ENCODE results near the gene HYAL4. TPM values are rescaled to one million over a fixed set of nuclear protein-coding genes. Genes with fewer than 3 reads are reported as not detected.
"Not testable (repeated sequence)": the region's sequence is repeated elsewhere in the genome, so short reads cannot be mapped to it uniquely, and the experiment has no call there.

HYAL4 gene
- polyA plus RNA-seq, 3 donors = not detected

DNA sequence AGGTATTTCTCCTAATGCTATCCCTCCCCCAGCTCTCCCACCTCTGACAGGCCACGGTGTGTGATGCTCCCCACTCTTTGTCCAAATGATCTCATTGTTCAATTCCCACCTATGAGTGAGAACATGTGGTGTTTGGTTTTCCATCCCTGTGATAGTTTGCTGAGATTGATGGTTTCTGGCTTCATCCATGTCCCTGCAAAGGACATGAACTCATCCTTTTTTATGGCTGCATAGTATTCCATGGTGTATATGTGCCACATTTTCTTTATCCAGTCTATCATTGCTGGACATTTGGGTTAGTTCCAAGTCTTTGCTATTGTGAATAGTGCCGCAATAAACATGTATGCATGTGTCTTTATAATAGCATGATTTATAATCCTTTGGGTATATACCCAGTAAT is 5.9 kb upstream of the HYAL4 start:
- WGBS, 3 donors = 94 to 98% (median 96%) methylated on average over 2 of the region's 2 CpGs
- not testable (repeated sequence) for H3K27ac ChIP-seq (ENCODE audit: low read depth, low read length)

DNA sequence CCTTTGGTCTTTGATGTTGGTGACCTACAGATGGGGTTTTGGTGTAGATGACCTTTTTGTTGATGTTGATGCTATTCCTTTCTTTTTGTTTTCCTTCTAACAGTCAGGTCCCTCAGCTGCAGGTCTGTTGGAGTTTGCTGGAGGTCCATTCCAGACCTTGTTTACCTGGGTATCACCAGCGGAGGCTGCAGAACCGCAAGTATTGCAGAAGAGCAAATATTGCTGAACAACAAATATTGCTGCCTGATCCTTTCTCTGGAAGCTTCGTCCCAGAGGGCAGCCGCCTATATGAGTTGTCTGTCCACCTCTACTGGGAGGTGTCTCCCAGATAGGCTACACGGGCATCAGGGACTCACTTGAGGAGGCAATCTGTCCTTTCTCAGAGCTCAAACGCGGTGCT is 827 bp upstream of the HYAL4 start:
- 89 to 96% (median 95%) methylated on average over 7 of the region's 7 CpGs for WGBS, 3 donors
- H3K27ac ChIP-seq (ENCODE audit: low read depth, low read length) = not testable (repeated sequence)

DNA sequence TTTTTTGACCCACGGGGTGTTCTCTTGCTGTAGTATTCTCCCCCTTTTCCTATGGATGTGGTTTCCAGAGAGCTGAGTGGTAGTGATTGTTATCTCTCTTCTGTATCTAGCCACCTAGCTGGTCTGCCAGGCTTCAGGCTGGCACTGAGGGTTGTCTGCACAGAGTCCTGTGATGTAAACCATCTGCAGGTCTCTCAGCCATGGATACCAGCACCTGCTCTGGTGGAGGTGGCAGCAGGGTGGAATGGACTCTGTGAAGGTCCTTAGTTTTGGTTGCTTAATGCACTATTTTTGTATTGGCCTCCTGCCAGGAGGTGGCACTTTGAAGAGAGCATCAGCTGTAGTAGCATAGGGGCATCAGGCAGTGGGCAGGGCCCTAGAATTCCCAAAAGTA is 851 bp downstream of the HYAL4 start:
- no peak overlapping the region for H3K27ac ChIP-seq (ENCODE audit: low read depth, low read length)
- WGBS, 3 donors = 36 to 72% (median 63%) methylated on average over 1 of the region's 1 CpG

DNA sequence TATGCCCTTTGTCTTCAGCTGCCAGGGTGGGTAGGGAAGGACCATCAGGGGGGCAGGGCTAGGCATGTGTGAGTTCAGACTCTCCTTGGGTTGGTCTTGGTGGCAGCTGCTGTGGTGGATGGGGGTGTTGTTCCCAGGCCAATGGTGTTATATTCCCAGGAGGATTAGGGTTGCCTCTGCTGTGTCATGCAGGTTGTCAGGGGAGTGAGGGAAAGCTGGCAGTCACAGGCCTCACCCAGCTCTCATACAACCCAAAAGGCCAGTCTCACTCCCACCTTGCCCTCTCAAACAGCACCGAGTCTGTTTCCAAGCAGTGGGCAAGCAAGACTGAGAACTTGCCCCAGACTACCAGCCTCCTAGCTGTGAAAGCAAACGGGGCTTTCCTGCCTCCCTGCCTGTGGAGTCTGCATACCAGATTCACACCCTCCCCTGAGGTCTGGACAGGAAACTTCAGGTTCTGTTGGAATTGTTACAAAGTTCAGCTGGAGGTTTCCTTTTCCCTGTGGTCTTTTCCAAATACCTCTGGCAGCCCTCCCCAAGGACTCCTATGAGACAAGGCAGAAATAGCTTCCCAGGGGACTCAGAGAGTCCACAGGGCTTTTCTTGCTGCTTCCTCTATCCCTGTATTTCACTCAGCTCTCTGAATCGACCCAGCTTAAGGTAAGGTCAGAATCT is 1.4 kb downstream of the HYAL4 start:
- no peak overlapping the region for H3K27ac ChIP-seq (ENCODE audit: low read depth, low read length)
- WGBS, 3 donors = 27 to 61% (median 40%) methylated on average over 3 of the region's 3 CpGs

DNA sequence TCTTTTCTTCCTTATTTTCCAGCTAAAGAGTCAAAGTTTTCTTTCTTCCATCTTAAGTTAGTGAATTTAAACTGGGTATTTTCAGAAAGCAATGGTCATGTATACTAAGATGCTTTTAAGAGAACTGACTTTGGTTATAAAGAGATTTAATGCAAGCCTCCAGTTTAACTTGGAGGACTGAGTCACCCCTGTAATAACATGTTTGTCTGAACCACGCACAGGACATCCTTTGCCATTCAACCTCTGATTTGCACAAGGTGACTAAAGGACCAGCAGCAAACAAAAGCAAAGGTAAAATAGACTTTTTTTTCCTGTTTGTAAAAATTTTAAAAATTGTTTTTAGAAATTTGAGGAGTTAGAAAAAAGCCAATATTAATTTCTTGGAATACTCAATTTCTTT is 2.9 kb downstream of the HYAL4 start:
- WGBS, 3 donors = 82 to 90% (median 83%) methylated on average over 1 of the region's 1 CpG
- no peak overlapping the region for H3K27ac ChIP-seq (ENCODE audit: low read depth, low read length)

DNA sequence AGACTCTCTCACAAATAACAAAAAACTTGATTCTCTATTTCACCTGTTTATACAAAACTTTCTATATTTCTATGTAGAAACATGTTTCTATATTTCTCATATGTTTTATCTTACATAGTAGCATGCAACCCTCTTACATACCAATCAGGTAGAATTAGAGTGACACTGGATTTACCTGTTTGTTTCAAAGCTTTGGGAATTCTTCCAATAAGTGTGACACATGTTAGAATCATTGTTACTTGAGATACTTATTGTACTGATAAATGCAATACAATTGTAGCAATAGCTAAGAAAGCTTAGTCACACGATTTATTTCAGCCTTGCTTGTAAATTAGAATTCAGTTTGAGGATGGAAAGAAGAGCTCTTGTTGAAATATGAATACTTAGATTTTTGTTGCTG is 4.9 kb downstream of the HYAL4 start:
- WGBS, 3 donors = 83 to 86% (median 85%) methylated on average over 1 of the region's 1 CpG
- no peak overlapping the region for H3K27ac ChIP-seq (ENCODE audit: low read depth, low read length)

DNA sequence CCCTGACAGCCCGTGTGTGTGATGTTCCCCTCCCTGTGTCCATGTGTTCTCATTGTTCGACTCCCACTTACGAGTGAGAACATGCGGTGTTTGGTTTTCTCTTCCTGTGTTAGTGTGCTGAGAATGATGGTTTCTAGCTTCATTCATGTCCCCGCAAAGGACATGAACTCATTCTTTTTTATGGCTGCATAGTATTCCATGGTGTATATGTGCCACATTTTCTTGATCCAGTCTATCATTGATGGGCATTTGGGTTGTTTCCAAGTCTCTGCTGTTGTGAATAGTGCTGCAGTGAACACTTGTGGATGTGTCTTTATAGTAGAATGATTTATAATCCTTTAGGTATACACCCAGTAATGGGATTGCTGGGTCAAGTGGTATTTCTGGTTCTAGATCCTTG is 6.4 kb downstream of the HYAL4 start:
- not testable (repeated sequence) for H3K27ac ChIP-seq (ENCODE audit: low read depth, low read length)
- 95 to 100% (median 96%) methylated on average over 5 of the region's 5 CpGs for WGBS, 3 donors

DNA sequence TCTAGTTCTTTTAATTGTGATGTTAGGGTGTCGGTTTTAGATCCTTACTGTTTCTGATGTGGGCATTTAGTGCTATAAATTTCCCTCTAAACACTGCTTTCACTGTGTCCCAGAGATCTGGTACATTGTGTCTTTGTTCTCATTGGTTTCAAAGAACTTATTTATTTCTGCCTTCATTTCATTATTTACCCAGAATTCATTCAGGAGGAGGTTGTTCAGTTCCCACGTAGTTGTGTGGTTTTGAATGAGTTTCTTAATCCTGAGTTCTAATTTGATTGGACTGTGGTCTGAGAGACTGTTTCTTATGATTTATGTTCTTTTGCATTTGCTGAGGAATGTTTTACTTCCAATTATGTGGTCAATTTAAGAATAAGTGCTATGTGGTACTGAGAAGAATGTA is 9.3 kb downstream of the HYAL4 start:
- 72 to 82% (median 81%) methylated on average over 2 of the region's 2 CpGs for WGBS, 3 donors
- H3K27ac ChIP-seq (ENCODE audit: low read depth, low read length) = not testable (repeated sequence)

DNA sequence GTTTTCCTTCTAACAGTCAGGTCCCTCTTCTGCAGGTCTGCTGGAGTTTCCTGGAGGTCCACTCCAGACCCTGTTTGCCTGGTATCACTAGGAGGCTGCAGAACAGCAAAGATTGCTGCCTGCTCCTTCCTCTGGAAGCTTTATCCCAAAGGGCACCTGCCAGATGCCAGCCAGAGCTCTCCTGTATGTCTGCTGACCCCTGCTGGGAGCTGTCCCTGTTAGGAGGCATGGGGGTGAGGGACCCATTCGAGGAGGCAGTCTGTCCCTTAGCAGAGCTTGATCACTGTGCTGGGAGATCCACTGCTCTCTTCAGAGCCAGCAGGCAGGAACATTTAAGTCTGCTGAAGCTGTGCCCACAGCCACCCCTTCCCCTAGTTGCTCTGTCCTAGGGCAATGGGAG is 11.5 kb downstream of the HYAL4 start:
- not testable (repeated sequence) for H3K27ac ChIP-seq (ENCODE audit: low read depth, low read length)
- 44 to 70% (median 56%) methylated on average over 1 of the region's 1 CpG for WGBS, 3 donors

DNA sequence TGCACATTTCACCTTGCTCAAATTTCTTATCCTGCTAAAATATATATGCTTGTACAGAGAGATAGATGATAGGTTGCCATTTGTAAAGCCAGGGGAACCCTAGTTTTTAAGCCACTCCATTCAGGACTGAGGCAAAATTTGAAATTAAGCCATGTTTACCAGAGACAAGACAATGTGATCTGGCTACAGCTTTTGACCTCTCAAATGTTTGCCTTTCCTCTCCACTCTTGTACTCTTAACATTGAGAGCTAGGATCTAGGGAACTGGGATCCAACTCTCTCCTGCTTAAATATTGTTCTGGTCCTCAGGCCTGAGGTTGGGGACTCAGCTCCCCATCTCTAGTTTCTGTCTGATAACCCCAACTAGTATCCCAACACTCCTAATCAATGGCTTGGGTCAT is 15.9 kb downstream of the HYAL4 start:
- no peak overlapping the region for H3K27ac ChIP-seq (ENCODE audit: low read depth, low read length)

DNA sequence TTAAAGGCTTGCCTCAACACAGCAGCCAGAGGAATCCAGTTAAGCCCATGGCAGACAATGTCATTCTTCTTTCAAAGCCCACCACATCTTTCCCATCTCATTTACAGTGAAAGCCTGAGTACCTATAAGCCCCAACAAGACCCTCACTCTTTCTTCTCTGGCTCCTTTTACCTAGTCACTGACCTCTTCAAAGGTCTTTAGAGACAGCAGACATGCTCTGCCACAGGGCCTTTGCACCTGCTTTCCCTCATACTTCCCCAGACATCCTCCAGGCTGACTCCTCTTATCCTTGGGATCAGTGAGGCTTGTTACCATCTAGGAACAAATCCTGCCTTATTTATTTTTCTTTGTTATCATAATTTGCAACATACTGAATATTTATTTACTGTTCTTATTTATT is 17.8 kb downstream of the HYAL4 start:
- no peak overlapping the region for H3K27ac ChIP-seq (ENCODE audit: low read depth, low read length)

DNA sequence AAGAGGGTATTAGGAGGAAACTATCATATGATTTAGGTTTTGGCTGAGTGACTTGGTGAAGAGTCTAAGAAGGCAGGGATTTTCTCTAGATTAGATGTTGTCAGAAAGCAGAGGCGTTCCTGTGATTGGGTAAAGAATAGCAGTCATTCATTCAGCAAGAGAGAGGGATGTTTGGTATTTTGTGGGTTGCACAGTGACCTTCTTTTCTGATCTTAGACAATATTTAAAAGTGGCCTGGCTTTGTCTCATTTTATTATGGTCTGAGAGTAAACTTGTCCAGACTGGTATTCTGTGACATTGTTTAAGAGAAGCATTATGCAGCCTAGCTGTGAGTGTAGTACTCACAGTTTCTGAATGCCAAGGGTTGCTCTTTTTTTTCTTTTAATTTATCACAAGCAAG is 18.5 kb downstream of the HYAL4 start:
- 89 to 97% (median 94%) methylated on average over 1 of the region's 1 CpG for WGBS, 3 donors
- H3K27ac ChIP-seq (ENCODE audit: low read depth, low read length) = no peak overlapping the region

DNA sequence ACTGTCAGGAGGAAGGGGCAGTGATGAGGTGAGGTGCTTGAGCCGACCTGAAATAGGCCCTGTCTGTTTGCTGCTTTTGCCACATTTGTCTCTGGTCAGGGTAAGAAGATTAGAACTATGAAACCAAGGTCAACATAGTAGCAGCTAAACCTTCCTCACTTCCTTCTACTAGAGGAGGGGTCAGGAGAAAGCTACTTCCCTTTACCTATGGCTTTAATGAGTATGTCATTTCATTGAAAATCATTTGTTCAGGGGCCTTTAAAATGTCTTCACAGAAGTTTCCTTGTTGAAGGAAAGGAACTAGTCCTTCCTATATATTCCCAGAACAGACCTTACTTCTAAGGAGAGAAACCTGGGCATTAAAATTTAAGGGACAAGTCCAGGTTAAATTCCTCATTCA is 19.0 kb downstream of the HYAL4 start:
- H3K27ac ChIP-seq (ENCODE audit: low read depth, low read length) = no peak overlapping the region
- 29 to 73% (median 71%) methylated on average over 1 of the region's 1 CpG for WGBS, 3 donors

DNA sequence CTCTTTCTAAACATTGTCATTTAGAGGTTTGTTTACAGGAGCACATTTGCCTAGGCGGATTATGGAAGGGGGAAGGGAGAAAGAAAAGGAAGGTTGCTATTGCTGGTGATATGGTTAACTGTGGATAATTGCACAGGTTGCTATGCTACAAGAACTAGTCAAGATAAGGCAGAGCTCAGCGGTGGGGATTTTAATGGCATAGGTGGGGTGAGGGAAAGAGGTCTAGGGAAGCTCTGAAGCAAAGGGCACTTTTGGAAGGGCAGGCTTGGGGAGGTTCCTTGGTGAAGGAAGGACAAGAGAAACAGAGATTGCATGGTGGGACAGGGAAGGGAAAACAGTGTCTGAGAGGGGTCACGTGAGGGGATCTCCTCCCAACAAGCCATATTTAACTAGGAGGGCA is 19.5 kb downstream of the HYAL4 start:
- WGBS, 3 donors = 51 to 81% (median 81%) methylated on average over 3 of the region's 3 CpGs
- H3K27ac ChIP-seq (ENCODE audit: low read depth, low read length) = no peak overlapping the region

DNA sequence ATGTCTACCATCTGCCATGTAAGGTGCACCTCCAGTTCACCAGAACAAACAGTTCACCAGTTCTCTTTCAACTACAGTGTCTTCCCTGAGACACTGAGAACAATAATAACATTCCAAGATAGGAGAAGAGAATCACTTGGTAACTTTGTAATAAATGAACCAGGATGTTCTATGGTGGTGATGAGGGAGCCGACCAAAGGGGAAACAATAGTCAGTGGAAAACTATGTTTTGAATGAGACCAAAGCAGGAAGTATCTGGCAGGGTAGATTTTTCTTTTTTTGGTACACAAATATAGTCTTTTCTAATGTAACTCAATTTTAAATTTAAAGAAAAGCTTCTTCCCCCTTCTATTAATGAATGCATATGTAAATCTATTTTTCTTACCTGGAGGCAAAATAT is 20.0 kb downstream of the HYAL4 start:
- no peak overlapping the region for H3K27ac ChIP-seq (ENCODE audit: low read depth, low read length)
- 57 to 97% (median 58%) methylated on average over 1 of the region's 1 CpG for WGBS, 3 donors

DNA sequence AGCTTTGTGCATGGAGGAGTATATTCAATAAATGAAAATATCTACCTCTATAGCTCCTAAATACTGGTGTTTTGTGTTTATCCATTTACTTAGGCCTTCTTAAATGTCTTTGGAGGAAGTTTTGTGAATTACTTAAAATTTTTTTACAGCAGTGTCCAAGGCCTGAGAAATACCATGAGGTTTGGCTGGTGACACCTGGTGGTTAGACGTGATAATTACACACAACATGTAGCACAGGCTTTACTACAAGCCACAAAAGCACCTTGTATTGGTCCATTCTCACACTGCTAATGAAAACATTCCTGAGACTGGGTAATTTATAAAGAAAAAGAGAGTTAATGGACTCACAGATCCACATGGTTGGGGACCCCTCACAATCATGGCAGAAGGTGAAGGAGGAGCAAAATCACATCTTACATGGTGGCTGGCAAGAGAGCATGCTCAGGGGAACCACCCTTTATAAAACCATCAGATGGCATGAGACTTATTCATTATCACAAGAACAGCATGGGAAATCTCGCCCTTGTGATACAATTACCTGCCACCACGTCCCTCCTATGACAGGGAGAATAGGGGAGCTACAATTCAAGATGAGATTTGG is 20.6 kb downstream of the HYAL4 start:
- H3K27ac ChIP-seq (ENCODE audit: low read depth, low read length) = no peak overlapping the region
- 11 to 15% (median 14%) methylated on average over 3 of the region's 3 CpGs for WGBS, 3 donors

DNA sequence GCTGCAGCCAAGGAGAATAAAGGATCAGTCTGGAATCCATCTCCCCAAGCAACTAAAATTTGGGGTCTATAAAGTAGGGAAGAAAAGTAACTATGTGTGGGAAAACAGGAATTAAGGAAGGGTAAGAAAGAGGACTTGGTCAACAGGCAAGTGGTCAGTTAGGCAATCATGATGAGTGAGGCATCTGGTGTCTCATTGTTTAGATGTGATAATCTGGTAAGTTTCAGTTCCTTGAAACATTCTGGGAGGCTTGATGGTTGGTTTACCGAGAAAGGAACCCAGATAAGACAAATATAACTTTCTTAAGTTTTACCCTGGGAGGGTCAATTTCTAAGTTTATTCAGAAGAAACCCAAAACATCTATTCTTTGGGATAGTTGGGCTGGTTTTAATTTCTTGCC is 22.3 kb downstream of the HYAL4 start:
- WGBS, 3 donors = 71 to 94% (median 80%) methylated on average over 1 of the region's 1 CpG
- H3K27ac ChIP-seq (ENCODE audit: low read depth, low read length) = no peak overlapping the region

DNA sequence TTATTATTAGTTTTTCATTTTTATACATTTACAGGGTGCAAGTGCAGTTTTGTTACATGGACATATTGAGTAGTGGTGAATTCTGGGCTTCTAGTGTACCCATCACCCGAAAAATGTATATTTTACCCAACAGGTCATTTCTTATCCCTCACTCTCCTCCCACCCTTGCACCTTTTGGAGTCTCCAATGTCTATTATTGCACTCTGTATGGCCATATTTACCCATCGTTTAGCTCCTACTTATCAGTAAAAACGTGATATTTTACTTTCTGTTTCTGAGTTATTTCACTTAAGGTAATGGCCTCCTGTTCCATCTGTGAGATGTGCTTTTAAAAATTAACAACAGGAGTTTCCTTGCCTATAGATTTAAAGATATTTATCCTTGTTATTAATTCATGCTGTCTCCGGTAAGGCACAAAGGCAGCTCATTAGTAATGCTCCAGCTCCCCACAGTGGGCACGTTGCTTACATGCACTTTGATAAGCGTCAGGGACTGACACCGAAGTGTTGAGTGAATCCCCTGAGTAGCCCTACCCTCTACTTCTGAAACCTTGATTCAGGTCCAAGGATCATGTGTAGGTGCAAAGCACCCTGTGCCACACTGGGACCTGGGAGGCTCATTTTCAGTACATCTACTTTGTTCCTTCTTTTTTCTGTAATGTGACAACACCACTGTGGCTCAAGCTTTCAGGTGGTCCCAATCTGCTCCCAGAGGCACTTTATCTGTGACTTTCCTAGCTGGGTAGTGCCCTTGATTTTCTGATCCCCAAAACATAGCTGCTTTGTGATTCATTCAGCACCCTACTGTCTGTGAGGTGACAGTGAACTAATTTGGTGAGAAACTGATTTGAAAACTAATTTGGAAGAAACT is 27.3 kb downstream of the HYAL4 start:
- no peak overlapping the region for H3K27ac ChIP-seq (ENCODE audit: low read depth, low read length)
- WGBS, 3 donors = 13 to 23% (median 22%) methylated on average over 7 of the region's 7 CpGs

DNA sequence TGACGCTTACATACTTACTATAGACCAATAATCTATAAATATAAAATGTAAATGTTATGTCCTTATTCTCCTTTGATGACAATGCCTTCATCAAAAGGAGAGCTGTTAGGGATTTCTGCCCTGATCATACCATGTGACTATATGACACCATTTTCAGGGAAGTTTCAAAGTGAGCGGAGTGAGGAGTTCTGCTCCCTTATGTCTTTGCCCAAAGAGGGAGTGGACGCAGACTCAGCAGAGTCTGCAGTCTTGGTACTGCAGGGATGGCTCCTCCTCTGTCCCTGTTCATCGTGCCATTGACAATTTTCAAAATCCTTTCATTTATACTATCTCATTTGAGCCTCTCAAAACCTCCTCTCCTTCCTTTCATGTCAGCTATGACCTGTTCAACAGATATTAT is 27.9 kb downstream of the HYAL4 start:
- H3K27ac ChIP-seq (ENCODE audit: low read depth, low read length) = no peak overlapping the region
- 74 to 76% (median 75%) methylated on average over 4 of the region's 4 CpGs for WGBS, 3 donors
